Peyer's patch (tissue), 4 donors: ENCODE data around the gene KASH5.

Experiments
- POLR2A ChIP-seq, 2 donors: fragments of 450-650 bp; IDR thresholded peaks; one replicate each; pipeline ENCODE4 v1.5.1; 2017; ENCODE audit warnings: antibody characterized with exemption in 2 of 2, mild to moderate bottlenecking in 2 of 2, moderate library complexity in 2 of 2
- TF ChIP-seq, protein P1 (sequence below), 6 experiments: fragments of 450-650 bp in 4 of 6; fragments of 200-600 bp in 2 of 6; sonication (generic) in 1 of 6; IDR thresholded peaks; one replicate each; pipeline ENCODE4 v1.5.1; 2017 to 2019; ENCODE audit warnings: antibody characterized with exemption in 6 of 6, mild to moderate bottlenecking in 3 of 6, moderate library complexity in 1 of 6

DNA sequence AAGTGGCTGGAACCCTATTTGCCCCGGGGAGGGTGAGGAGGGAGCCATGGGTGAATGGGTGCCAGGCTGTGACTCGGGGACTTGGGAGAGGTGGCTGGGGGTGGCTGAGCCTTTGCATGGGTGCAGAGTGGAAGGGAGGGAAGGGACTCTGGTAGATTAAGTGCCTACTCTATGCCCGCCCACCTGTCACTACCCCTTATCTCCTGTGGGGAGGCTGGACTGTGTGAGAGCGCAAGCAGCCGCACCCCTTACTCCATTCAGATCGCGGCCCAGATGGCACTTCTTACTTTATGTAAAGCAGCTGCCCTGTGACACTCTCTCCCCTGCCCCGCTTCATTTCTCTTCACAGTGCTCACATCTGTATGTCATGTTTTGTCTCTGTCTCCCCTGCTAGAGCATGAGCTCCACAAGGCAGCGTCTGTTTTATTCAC lies 2.9 kb downstream of the KASH5 start:
- TF ChIP-seq POLR2A (IDR thresholded peaks at IDR 0.05), result no peak
- TF ChIP-seq, protein P1, sequence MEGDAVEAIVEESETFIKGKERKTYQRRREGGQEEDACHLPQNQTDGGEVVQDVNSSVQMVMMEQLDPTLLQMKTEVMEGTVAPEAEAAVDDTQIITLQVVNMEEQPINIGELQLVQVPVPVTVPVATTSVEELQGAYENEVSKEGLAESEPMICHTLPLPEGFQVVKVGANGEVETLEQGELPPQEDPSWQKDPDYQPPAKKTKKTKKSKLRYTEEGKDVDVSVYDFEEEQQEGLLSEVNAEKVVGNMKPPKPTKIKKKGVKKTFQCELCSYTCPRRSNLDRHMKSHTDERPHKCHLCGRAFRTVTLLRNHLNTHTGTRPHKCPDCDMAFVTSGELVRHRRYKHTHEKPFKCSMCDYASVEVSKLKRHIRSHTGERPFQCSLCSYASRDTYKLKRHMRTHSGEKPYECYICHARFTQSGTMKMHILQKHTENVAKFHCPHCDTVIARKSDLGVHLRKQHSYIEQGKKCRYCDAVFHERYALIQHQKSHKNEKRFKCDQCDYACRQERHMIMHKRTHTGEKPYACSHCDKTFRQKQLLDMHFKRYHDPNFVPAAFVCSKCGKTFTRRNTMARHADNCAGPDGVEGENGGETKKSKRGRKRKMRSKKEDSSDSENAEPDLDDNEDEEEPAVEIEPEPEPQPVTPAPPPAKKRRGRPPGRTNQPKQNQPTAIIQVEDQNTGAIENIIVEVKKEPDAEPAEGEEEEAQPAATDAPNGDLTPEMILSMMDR (IDR thresholded peaks at IDR 0.05), result no peak
